RWPE1 (cell line): ENCODE results near the gene SLC66A1.

ENCODE experiments used
- CTCF ChIA-PET: fragments of 350-600 bp; sonication (Branson Sonifier 250); formaldehyde crosslinking; extraction: SDS; loops from one replicate; lab custom pipeline; 2021; lab: Yijun Ruan, JAX
- POLR2A ChIA-PET: fragments of 400-600 bp; formaldehyde crosslinking; extraction: SDS; loops from one replicate; lab custom pipeline; 2020; ENCODE audit warnings: antibody characterized with exemption; ENCODE audit not compliant: low non-redundant PET; lab: Yijun Ruan, JAX
- DNase-seq: peaks from one replicate; pipeline ENCODE4 v3.0.0; 2012; ENCODE audit warnings: low spot score
- H3K27ac ChIP-seq: fragments of 450-650 bp; 2 replicates; pipeline ENCODE4 v1.5.1; 2017
- CTCF ChIP-seq: fragments of 450-650 bp; conservative IDR thresholded peaks from 2 replicates; pipeline ENCODE4 v1.5.1; 2017; ENCODE audit warnings: low read depth, mild to moderate bottlenecking

The SLC66A1 gene

GRCh38 chr1:19325368-19325957 is 13.3 kb downstream of the SLC66A1 start:
- no peak for TF ChIP-seq CTCF
- ChIA-PET CTCF (no interaction called here), POLR2A (no interaction called here)
- H3K27ac ChIP-seq: no peak overlapping the region
- no peak for DNase-seq

- no peak for TF ChIP-seq CTCF
- POLR2A ChIA-PET: no interaction called here
- CTCF ChIA-PET: interaction anchor here (0.7 kb wide), 1 partner anchor 1736 kb away, joined by 3 read pairs; no protein-coding TSS in a partner anchor
- no peak overlapping the region for H3K27ac ChIP-seq
- DNase-seq: no peak
Measured at GRCh38 chr1:19325958-19326747, 14.0 kb downstream of the SLC66A1 start.

- ChIA-PET POLR2A (no interaction called here), CTCF (interaction anchor here (0.7 kb wide), 2 partner anchors 14 to 1736 kb away, joined by 3 to 4 read pairs; no protein-coding TSS in a partner anchor)
- no peak overlapping the region for H3K27ac ChIP-seq
- no peak for DNase-seq
- TF ChIP-seq CTCF: no peak
Measured at GRCh38 chr1:19326748-19327065, 14.6 kb downstream of the SLC66A1 start.

GRCh38 chr1:19327301-19327700 is 15.2 kb downstream of the SLC66A1 start:
- CTCF ChIA-PET: interaction anchor here (0.7 kb wide), 1 partner anchor 14 kb away, joined by 4 read pairs; no protein-coding TSS in a partner anchor
- no peak overlapping the region for H3K27ac ChIP-seq
- no peak for DNase-seq
- TF ChIP-seq CTCF: no peak
- POLR2A ChIA-PET: no interaction called here

GRCh38 chr1:19327736-19328135 is 15.6 kb downstream of the SLC66A1 start:
- H3K27ac ChIP-seq: no peak overlapping the region
- ChIA-PET CTCF (no interaction called here), POLR2A (no interaction called here)
- DNase-seq: no peak
- TF ChIP-seq CTCF: no peak

- DNase-seq: no peak
- POLR2A ChIA-PET: no interaction called here
- CTCF ChIA-PET: no interaction called here
- peak overlapping the region; percentile 17; the same call in 1 of the 2 replicates for H3K27ac ChIP-seq
- TF ChIP-seq CTCF: no peak
Measured at GRCh38 chr1:19328486-19328885, 16.4 kb downstream of the SLC66A1 start.
